GM19468 (cell line): ENCODE data around the gene XPO1.
"Not testable (repeated sequence)": the region's sequence is repeated elsewhere in the genome, so short reads cannot be mapped to it uniquely, and the experiment has no call there.

Source experiments
- ATAC-seq: cut with Tn5 transposase; IDR thresholded peaks from one replicate; pipeline ENCODE4 v1.9.1; 2021; ENCODE audit warnings: mild to moderate bottlenecking, moderate library complexity, moderate number of reproducible peaks; ENCODE audit not compliant: unreplicated experiment; ENCODE audit errors: extremely low read depth

The XPO1 gene

GRCh38 chr2:61536572-61537276 is 1.4 kb downstream of the XPO1 start:
- peak; percentile 12 for ATAC-seq

GRCh38 chr2:61536180-61536571 is 2.0 kb downstream of the XPO1 start:
- ATAC-seq = no peak

- no peak for ATAC-seq
Observed at GRCh38 chr2:61535449-61535848, 2.7 kb downstream of the XPO1 start.

GRCh38 chr2:61534926-61535325 is 3.2 kb downstream of the XPO1 start:
- no peak for ATAC-seq

GRCh38 chr2:61530749-61531148 is 7.4 kb downstream of the XPO1 start:
- ATAC-seq = no peak

- no peak for ATAC-seq
Observed at GRCh38 chr2:61529944-61530735, 8.0 kb downstream of the XPO1 start.

GRCh38 chr2:61520261-61520660 is 17.9 kb downstream of the XPO1 start:
- ATAC-seq = no peak

GRCh38 chr2:61512768-61513398 is 25.3 kb downstream of the XPO1 start:
- no peak for ATAC-seq

GRCh38 chr2:61510674-61511671 is 27.2 kb downstream of the XPO1 start:
- ATAC-seq = no peak

GRCh38 chr2:61504949-61505348 is 33.2 kb downstream of the XPO1 start:
- no peak for ATAC-seq

- ATAC-seq = no peak
Observed at GRCh38 chr2:61499060-61499459, 39.1 kb downstream of the XPO1 start.

- no peak for ATAC-seq
Observed at GRCh38 chr2:61493523-61493942, 44.6 kb downstream of the XPO1 start.

- no peak for ATAC-seq
Observed at GRCh38 chr2:61492476-61492875, 45.7 kb downstream of the XPO1 start.

GRCh38 chr2:61485281-61485680 is 52.9 kb downstream of the XPO1 start:
- no peak for ATAC-seq

- ATAC-seq = no peak
Observed at GRCh38 chr2:61478086-61478485, 60.1 kb downstream of the XPO1 start.

- not testable (repeated sequence) for ATAC-seq
Observed at GRCh38 chr2:61476929-61477589, 61.1 kb downstream of the XPO1 start.

GRCh38 chr2:61471905-61472805 is 66.0 kb downstream of the XPO1 start:
- ATAC-seq = no peak
